ENCODE measurements around the gene CCDC171. TPM values are rescaled to one million over a fixed set of nuclear protein-coding genes. Genes with fewer than 3 reads are reported as not detected.

CCDC171 gene
- total RNA-seq, 1 experiment from 2014 or later, result 0.53 TPM

DNA sequence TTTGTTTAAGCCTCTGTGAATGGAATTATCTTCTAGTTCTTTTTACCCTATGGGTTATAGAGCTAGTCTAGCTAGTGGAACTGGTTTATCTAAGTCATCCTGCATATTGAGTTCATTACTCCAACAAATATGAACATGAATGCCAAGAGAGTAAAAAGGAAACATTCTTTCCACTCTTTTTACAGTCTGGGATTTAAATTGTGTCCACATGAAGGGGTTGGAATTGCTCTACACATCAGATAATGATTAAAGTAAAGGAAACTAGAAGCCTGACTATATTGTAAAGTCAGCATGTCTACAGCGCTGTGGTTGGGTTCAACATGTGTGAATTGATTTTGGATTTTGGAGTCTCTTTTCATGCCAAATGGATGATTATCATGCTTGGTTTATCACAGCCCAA lies 173.1 kb downstream of the CCDC171 start:
- H3K27me3 ChIP-seq (replicated peaks), result no peaks in the 10 kb centered on the region
- H3K4me1 ChIP-seq (replicated peaks), result no peaks in the 10 kb centered on the region
- H3K4me3 ChIP-seq, result no peak overlapping the region
- H3K27ac ChIP-seq, result no peak overlapping the region
- no peaks in the 10 kb centered on the region for H3K9me3 ChIP-seq (replicated peaks)
- no peak for DNase-seq (ENCODE audit: low read depth in 1 of 2, low spot score in 2 of 2)
- H3K36me3 ChIP-seq, result no peaks in the 10 kb centered on the region

DNA sequence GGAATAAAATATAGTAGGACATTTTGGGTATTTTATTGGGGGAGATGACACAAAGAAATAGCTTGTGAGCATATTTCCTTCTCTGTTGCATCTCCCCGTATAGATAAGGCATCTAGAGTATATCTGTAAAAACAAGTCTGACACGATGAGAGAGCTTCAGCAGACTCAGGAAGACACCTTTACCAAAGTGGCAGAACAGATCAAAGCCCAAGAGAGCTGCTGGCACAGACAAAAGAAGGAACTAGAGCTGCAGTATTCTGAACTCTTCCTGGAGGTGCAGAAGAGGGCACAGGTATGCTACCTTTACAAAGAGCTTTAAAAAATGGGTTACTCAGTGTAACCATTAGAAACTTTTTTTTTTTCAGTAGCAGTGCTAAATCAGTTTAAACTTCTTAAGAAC lies 176.7 kb downstream of the CCDC171 start:
- no peaks in the 10 kb centered on the region for H3K36me3 ChIP-seq
- H3K27me3 ChIP-seq (replicated peaks), result no peaks in the 10 kb centered on the region
- no peak overlapping the region for H3K4me3 ChIP-seq
- H3K27ac ChIP-seq, result no peak overlapping the region
- H3K4me1 ChIP-seq (replicated peaks), result no peaks in the 10 kb centered on the region
- no peaks in the 10 kb centered on the region for H3K9me3 ChIP-seq (replicated peaks)
- no peak for DNase-seq (ENCODE audit: low read depth in 1 of 2, low spot score in 2 of 2)

DNA sequence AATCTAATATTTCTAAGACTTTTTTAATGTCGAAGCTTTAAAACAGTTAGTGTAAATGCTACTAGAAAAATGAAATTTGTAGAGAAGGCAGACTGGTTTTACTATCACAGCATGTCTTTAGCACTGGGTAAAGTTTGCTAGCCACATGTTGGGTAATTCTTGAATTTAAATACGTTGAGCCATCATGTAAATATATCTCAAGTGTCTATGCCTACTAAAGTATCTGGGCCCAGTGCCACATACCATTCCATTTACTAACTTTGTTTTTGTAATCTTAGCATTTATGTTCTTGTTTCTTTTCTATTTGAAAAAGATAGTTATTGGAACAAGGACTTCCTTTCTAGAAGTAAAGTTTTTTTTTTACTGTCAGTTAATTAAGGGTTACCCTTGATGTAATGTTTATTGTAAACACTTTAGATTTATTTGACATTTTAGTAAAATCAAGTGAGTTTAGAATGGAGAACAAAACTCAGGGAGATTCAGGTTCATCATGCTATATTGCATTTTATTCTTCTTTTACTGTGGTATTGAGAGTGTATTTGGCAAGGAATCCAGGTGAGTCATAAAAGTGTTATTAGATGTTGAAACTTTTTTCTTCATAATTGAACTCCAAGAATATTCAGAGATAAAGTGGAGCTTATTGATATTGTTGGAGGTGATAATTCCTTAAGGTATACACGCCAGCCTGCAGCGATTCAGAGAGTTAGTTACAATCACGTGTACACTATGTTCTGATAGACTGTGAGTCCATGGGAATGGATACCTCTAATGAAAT lies 182.4 kb downstream of the CCDC171 start:
- no peaks in the 10 kb centered on the region for H3K36me3 ChIP-seq
- H3K9me3 ChIP-seq (replicated peaks), result no peaks in the 10 kb centered on the region
- H3K27me3 ChIP-seq (replicated peaks), result no peaks in the 10 kb centered on the region
- H3K4me3 ChIP-seq, result no peak overlapping the region
- peak; percentile 45 to 78 for DNase-seq (ENCODE audit: low read depth in 1 of 2, low spot score in 2 of 2)
- 0 out of 2 replicates have a peak overlapping the region, but pooled peaks have one; percentile 15 for H3K27ac ChIP-seq
- H3K4me1 ChIP-seq (replicated peaks), result peaks cover 6% of the 10 kb centered on the region; the same call in 1 of the 2 replicates

DNA sequence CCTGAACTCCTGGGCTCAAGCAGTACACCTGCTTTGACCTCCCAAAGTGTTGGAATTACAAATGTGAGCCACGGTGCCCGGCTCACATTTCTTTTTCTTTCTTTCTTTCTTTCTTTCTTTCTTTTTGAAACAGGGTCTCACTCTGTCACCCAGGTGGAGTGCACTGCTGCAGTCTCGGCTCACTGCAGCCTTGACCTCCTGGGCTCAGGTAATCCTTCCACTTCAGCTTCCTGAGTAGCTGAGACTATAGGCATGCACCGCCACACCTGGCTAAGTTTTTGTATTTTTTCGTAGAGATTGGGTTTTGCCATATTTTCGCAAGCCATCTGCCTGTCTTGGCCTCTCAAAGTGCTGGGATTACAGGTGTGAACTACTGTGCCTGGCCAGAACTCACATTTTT lies 183.7 kb downstream of the CCDC171 start:
- no peaks in the 10 kb centered on the region for H3K9me3 ChIP-seq (replicated peaks)
- H3K4me3 ChIP-seq, result no peak overlapping the region
- no peaks in the 10 kb centered on the region for H3K36me3 ChIP-seq
- peaks cover 6% of the 10 kb centered on the region; the same call in 1 of the 2 replicates for H3K4me1 ChIP-seq (replicated peaks)
- H3K27me3 ChIP-seq (replicated peaks), result no peaks in the 10 kb centered on the region
- H3K27ac ChIP-seq, result no peak overlapping the region
- no peak for DNase-seq (ENCODE audit: low read depth in 1 of 2, low spot score in 2 of 2)

DNA sequence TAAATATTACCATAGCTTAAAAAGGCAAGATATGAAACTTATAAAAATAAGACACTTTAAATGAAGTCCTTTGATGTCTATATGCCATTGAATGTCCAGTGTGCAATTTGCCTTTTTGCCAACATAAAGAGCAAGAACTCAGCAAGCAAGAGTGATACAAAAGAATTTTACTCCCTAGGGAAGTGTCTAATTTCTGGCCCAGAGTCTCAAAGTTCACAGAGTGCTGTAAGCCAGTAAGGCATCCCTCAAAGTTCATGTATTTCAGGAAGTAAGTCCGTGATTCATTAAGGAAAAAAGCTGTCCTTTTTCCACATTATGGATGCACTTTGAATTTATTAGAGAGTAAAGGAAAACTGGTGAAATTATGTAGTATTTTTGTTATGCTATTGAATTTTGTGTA lies 185.2 kb downstream of the CCDC171 start:
- Histone ChIP-seq H3K36me3 (no peaks in the 10 kb centered on the region), H3K27ac (no peak overlapping the region), H3K27me3 (replicated peaks) (no peaks in the 10 kb centered on the region), H3K4me1 (replicated peaks) (peaks cover 6% of the 10 kb centered on the region; the same call in 1 of the 2 replicates), H3K4me3 (no peak overlapping the region), H3K9me3 (replicated peaks) (no peaks in the 10 kb centered on the region)
- no peak for DNase-seq (ENCODE audit: low read depth in 1 of 2, low spot score in 2 of 2)

DNA sequence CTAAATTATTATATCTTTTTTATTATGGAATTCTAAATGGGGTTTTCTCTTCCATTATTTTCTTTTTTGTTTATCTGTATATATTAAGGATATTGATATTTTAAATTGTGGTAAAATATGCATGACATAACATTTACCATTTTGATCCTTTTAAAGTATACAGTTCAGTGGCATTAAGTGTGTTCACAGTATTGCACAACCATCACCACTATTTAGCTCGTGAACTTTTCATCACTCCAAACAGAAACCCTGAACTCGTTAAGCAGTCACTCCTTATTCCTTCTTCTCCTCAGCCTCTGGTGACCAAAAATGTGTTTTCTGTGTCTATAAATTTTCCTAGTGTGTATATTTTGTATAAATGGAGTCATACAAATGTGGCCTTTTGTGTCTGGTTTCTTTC lies 188.2 kb downstream of the CCDC171 start:
- Histone ChIP-seq H3K27ac (no peak overlapping the region), H3K9me3 (replicated peaks) (no peaks in the 10 kb centered on the region), H3K4me3 (no peak overlapping the region), H3K4me1 (replicated peaks) (no peaks in the 10 kb centered on the region), H3K36me3 (no peaks in the 10 kb centered on the region), H3K27me3 (replicated peaks) (no peaks in the 10 kb centered on the region)
- DNase-seq (ENCODE audit: low read depth in 1 of 2, low spot score in 2 of 2), result no peak

DNA sequence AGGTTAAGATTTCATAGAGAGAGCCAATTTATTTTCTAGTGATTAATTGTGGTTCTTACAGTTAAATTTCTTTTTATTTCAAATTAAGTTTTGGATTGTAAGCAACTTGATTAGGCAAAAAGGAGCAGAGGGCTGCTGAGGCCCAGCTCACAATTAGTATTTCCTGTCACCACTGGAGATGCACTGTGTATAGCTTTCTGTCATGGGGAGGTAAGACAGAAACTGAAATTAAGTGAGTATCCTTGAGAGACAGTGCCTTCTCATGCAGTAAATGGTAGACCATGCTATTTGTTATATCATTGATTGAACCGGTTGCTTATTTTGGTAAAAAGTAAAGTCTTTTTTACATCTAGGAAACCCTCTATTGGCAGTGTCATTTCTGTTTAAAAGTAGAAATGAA lies 190.7 kb downstream of the CCDC171 start:
- Histone ChIP-seq H3K27ac (no peak overlapping the region), H3K27me3 (replicated peaks) (no peaks in the 10 kb centered on the region), H3K4me1 (replicated peaks) (no peaks in the 10 kb centered on the region), H3K9me3 (replicated peaks) (no peaks in the 10 kb centered on the region), H3K36me3 (no peaks in the 10 kb centered on the region), H3K4me3 (no peak overlapping the region)
- no peak for DNase-seq (ENCODE audit: low read depth in 1 of 2, low spot score in 2 of 2)

DNA sequence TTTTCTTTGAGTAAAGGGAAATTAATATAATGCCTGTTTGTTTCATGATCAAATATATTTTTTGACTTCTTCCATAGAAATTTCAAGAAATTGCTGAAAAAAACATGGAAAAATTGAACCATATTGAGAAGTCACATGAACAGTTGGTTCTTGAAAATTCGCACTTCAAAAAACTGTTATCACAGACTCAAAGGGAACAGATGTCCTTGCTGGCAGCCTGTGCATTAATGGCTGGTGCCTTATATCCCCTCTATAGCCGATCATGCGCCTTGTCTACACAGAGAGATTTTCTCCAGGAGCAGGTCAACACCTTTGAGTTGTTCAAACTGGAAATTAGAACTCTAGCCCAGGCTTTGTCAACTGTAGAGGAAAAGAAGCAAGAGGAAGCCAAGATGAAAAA lies 191.4 kb downstream of the CCDC171 start:
- Histone ChIP-seq H3K36me3 (no peaks in the 10 kb centered on the region), H3K9me3 (replicated peaks) (no peaks in the 10 kb centered on the region), H3K4me1 (replicated peaks) (no peaks in the 10 kb centered on the region), H3K27ac (no peak overlapping the region), H3K4me3 (no peak overlapping the region), H3K27me3 (replicated peaks) (no peaks in the 10 kb centered on the region)
- no peak for DNase-seq (ENCODE audit: low read depth in 1 of 2, low spot score in 2 of 2)

DNA sequence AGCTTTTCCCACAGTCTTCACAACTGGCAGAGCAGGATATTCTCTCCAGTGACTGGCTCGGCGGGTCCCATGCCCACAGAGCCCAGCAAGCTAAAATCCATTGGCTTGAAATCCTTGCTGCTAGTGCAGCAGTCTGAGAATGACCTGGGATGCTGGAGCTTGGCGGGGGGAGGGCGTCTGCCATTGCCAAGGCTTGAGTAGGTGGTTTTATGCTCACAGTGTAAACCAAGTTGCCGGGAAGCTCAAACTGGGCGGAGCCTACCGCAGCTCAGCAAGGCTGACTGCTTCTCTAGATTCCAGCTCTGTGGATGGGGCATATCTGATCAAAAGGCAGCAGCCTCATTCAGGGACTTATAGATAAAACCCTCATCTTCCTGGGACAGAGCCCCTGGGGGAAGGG lies 194.1 kb downstream of the CCDC171 start:
- H3K27me3 ChIP-seq (replicated peaks), result no peaks in the 10 kb centered on the region
- H3K4me1 ChIP-seq (replicated peaks), result no peaks in the 10 kb centered on the region
- no peaks in the 10 kb centered on the region for H3K36me3 ChIP-seq
- H3K27ac ChIP-seq, result no peak overlapping the region
- no peaks in the 10 kb centered on the region for H3K9me3 ChIP-seq (replicated peaks)
- no peak for DNase-seq (ENCODE audit: low read depth in 1 of 2, low spot score in 2 of 2)
- H3K4me3 ChIP-seq, result no peak overlapping the region

DNA sequence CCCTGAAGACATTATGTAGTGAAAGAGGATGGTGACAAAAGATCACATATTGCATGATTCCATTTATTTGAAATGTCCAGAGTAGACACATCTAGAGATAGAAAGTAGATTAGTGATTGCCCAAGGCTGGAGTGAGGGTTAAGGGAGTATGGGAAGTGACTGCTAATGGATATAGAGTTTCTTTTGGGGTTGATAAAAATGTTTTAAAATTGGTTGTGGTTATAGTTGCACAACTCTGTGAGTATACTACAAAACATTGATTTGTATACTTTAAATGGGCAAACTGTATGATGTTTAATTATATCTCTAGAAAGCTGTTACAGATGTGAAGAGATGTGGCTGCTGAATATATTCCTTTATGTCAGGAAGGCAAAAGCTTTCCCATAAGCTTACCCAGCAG lies 202.8 kb downstream of the CCDC171 start:
- Histone ChIP-seq H3K9me3 (replicated peaks) (no peaks in the 10 kb centered on the region), H3K36me3 (no peaks in the 10 kb centered on the region), H3K27ac (no peak overlapping the region), H3K4me1 (replicated peaks) (no peaks in the 10 kb centered on the region), H3K27me3 (replicated peaks) (no peaks in the 10 kb centered on the region), H3K4me3 (no peak overlapping the region)
- DNase-seq (ENCODE audit: low read depth in 1 of 2, low spot score in 2 of 2), result no peak

DNA sequence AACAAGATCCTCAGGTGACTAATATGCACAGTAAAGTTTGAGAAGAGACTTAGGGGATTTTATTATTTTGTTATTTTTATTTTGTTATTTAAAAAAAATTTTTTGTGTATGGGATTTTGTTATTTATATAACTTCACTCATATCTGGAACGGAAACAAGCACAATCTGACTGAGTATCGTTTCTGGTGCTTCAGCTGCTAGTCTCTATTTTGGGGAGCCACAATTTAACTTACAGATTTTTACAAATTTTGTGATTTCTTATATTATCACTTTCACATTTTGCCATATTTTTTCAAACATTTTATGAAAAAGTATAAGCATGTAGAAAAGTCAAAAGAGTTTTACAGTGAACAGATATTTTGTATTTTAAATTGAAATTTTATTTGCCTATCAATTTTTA lies 208.7 kb downstream of the CCDC171 start:
- no peak overlapping the region for H3K27ac ChIP-seq
- H3K4me3 ChIP-seq, result no peak overlapping the region
- H3K9me3 ChIP-seq (replicated peaks), result no peaks in the 10 kb centered on the region
- H3K36me3 ChIP-seq, result no peaks in the 10 kb centered on the region
- H3K27me3 ChIP-seq (replicated peaks), result no peaks in the 10 kb centered on the region
- no peaks in the 10 kb centered on the region for H3K4me1 ChIP-seq (replicated peaks)
- DNase-seq (ENCODE audit: low read depth in 1 of 2, low spot score in 2 of 2), result no peak

DNA sequence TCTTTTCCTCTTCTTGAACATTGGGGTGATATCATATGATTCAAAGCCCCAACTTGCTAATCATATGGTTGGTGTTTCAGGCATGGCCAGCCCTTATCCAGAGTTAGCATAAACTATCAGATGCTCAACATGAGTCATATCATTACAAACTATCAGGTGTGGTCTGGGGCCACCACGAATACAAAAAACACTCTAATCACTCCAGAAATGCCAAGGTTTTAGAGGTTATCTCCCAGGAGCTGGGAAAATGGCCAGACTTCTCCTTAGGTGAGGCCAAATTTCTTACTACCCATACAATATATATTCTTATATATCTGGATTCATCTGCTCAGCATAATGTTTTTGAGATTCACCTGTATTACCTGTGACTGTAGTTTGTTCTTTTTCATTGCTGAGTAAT lies 210.5 kb downstream of the CCDC171 start:
- Histone ChIP-seq H3K4me1 (replicated peaks) (no peaks in the 10 kb centered on the region), H3K27ac (no peak overlapping the region), H3K27me3 (replicated peaks) (no peaks in the 10 kb centered on the region), H3K36me3 (no peaks in the 10 kb centered on the region), H3K9me3 (replicated peaks) (no peaks in the 10 kb centered on the region), H3K4me3 (no peak overlapping the region)
- DNase-seq (ENCODE audit: low read depth in 1 of 2, low spot score in 2 of 2), result no peak

DNA sequence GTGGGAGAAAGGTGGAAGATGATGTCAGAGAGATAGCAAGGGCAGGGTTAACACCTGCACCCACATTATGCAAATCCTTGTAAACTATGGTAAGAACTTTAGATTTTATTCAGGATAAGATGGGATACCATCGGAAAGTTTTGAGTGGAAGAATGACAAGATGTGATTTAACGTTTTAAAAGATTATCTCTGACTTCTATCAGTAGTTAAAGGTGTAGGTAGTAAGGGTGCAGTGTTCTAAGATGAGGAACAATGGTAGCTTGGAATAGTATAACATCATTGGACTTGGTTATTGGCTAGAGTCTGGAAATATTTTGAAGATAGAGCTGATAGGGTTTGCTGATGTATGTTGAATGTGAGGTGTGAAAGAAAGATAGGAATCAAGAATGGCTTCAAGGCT lies 211.3 kb downstream of the CCDC171 start:
- H3K27me3 ChIP-seq (replicated peaks), result no peaks in the 10 kb centered on the region
- H3K4me3 ChIP-seq, result no peak overlapping the region
- H3K36me3 ChIP-seq, result no peaks in the 10 kb centered on the region
- H3K27ac ChIP-seq, result no peak overlapping the region
- no peak for DNase-seq (ENCODE audit: low read depth in 1 of 2, low spot score in 2 of 2)
- H3K9me3 ChIP-seq (replicated peaks), result no peaks in the 10 kb centered on the region
- H3K4me1 ChIP-seq (replicated peaks), result no peaks in the 10 kb centered on the region

DNA sequence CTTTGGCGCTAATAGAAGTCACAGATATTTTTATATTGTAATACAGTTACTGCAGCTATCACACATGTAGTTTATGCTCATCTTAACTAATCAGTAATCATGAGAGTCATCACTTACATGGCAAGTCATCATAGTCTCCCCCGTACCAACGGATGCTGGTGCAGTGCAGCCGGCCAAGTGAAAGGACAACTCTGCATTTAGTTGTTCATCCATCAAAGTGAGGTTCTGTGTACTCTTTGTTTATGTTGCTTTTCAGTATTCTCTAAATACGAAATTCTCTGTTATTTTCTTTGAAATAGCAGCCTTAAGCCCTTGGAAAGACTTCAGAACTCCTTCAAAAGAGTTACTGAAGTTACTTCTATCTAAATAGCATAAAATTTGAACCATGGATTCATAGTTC lies 216.7 kb downstream of the CCDC171 start:
- Histone ChIP-seq H3K9me3 (replicated peaks) (no peaks in the 10 kb centered on the region), H3K4me1 (replicated peaks) (no peaks in the 10 kb centered on the region)

DNA sequence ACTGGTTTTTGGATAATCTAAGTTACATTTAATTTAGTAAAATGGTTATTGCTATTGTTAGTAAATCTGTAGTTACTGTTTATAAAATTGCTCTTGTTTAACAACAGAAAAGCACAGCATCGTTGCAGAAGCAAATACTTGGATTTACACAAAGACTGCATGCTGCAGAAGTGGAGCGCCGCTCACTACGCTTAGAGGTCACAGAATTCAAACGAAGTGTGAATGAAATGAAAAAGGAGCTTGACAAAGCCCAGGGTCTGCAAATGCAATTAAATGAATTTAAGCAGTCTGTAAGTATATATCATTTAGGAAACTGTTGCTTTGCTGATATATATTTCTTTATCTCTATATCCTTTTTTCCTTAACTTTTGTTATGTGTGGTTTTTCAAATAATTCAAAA lies 226.0 kb downstream of the CCDC171 start:
- Histone ChIP-seq H3K27me3 (replicated peaks) (no peaks in the 10 kb centered on the region), H3K9me3 (replicated peaks) (no peaks in the 10 kb centered on the region), H3K4me3 (no peak overlapping the region), H3K4me1 (replicated peaks) (no peaks in the 10 kb centered on the region), H3K36me3 (no peaks in the 10 kb centered on the region), H3K27ac (no peak overlapping the region)
- DNase-seq (ENCODE audit: low read depth in 1 of 2, low spot score in 2 of 2), result no peak

More for the DNA sequence above, 216.7 kb downstream of the CCDC171 start:
- H3K4me3 ChIP-seq, result no peak overlapping the region
- no peak for DNase-seq (ENCODE audit: low read depth in 1 of 2, low spot score in 2 of 2)
- H3K36me3 ChIP-seq, result no peaks in the 10 kb centered on the region
- H3K27ac ChIP-seq, result no peak overlapping the region
- H3K27me3 ChIP-seq (replicated peaks), result no peaks in the 10 kb centered on the region
